Stimulated activated CD4-positive, alpha-beta T cell treated with anti-CD3 and anti-CD28 coated beads, Interleukin-1b, Interleukin-23, amount 100 ng/mL, for 24 hours (primary cell): Measurements from ENCODE around the gene PSPH.

Experiments
- DNase-seq, 4 experiments: peaks; one replicate each; pipeline ENCODE4 v3.0.0-alpha.2; 2020; ENCODE audit warnings: low read depth in 4 of 4, low spot score in 1 of 4

PSPH gene

DNA sequence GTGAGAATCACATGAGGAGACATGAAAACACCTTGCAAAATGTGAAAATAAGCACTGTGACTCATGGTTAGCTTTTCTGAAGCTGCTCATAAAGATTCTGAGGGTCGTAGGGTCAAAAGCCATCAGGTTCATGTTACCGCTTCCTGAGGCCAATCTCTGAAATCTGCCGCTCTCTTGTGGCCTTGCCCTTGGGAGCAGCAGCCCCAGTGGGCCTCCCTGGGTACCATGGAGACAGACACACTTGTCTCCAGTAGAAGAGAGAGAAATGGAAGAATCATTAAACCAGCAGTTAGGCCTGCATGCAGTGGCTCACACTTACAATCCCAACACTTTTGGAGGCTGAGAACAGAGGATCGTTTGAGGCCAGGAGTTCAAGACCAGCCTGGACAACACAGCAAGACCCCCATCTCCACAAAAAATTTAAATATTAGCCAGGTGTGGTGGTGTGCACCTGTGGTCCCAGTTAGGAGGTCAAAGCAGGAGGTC is 44.0 kb downstream of the PSPH start:
- no peak for DNase-seq

- DNase-seq: no peak
Measured at GRCh38 chr7:56003749-56004148, 47.5 kb downstream of the PSPH start.

DNA sequence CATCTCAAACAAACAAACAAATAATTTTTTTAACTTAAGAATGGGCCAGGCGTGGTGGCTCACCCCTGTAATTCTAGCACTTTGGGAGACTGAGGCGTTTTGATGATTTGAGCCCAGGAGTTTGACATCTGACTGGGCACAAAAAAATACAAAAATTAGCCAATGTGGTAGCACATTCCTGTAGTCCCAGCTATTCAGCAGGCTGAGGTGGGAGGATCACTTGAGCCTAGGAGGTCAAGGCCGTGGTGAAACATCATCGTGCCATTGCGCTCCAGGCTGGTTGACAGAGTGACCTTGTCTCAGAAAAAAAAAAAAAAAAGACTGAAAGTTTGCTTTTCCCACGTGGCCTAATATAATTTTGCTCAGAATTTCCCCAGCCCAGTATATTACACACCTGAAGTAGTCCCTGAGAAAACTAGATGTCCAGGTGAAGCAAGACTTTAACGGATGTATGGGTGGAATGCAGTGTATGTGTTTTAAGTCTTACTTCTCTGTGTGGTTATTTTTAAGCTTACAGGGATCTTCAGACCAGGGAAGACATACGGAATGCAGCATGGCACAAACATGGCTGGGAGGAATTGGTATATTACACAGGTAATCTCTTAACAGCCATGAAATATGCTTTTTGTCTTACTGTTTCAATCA is 54.3 kb downstream of the PSPH start:
- DNase-seq: no peak

GRCh38 chr7:55992346-55992745 is 58.9 kb downstream of the PSPH start:
- DNase-seq: no peak

GRCh38 chr7:55983537-55983936 is 67.7 kb downstream of the PSPH start:
- no peak for DNase-seq

DNA sequence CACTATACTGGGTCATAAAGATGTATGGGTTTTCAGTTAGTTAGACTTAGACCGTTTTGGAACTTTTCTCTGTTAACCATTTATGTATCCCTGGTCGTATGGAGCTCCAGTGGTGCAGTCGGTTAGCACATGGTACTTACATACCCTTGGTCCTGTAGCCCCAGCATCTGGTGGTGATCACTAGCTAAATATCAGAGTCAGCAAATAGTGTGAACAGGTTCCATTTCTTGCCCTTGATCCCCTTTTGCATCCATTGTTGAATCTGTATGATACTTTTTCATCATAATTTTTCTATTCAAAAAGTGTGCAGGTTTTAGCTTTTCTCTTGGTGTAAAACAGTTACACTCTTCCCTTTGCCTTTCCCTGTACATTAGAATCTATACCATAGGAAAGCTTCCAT is 71.0 kb downstream of the PSPH start:
- DNase-seq: no peak

DNA sequence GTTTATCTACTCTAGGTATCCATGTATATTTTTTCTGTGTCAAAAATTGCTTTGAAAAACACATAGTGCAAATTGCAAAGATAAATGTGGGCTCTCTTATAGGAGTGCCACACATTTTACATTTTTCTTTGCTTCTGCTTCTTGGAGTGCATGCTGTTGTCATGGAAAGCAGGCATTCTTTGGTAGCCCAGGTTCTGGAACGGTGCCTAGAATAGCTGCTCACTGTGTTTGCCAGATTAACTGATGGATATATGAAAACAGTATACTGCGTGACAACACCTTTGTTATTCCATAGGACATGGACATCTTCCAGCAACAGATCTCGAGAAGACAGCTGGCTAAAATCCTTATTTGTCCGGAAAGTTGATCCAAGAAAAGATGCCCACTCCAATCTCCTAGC is 73.4 kb downstream of the PSPH start:
- no peak for DNase-seq

GRCh38 chr7:55975988-55976633 is 75.1 kb downstream of the PSPH start:
- no peak for DNase-seq

GRCh38 chr7:55973747-55974250 is 77.4 kb downstream of the PSPH start:
- DNase-seq: no peak

DNA sequence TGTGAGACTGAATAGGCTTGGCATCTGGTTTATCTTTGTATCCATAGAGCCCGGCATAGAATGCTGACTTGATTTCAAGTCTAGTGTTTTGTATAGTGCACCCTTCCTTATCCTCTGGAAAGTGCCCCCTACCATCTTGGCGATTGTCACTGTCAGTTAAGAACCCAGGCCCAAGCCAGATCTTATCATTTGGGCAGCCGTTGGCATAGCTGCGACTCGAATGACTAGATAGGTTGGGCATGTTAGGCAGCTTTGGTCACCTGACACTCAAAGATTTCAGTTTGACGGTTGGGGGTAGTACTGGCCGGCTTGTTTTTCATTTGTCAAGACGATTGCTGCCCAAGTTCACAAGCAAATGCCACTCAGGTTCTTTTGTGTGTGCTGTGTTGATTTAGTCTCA is 80.3 kb downstream of the PSPH start:
- no peak for DNase-seq

DNA sequence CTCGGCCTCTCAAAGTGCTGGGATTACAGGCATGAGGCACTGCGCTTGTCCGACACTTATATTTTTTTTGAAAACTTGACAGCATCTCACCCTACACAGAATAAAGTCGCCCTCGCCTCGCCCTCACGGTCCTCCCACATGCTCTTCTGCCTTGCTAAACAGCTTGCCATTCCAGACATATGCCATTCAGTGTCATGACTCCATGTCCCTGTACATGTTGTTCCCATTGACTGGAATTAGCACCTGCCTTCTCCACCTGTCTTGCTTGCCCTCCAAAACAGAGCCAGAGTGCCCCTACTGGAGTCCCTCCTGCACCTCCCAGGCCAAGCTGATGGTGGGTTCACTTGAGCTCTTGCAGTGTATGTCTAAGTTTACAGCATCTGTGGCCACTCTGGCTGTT is 80.7 kb downstream of the PSPH start:
- DNase-seq: no peak

GRCh38 chr7:55969391-55969790 is 81.9 kb downstream of the PSPH start:
- DNase-seq: no peak

- no peak for DNase-seq
Measured at GRCh38 chr7:55966851-55967250, 84.4 kb downstream of the PSPH start.

DNA sequence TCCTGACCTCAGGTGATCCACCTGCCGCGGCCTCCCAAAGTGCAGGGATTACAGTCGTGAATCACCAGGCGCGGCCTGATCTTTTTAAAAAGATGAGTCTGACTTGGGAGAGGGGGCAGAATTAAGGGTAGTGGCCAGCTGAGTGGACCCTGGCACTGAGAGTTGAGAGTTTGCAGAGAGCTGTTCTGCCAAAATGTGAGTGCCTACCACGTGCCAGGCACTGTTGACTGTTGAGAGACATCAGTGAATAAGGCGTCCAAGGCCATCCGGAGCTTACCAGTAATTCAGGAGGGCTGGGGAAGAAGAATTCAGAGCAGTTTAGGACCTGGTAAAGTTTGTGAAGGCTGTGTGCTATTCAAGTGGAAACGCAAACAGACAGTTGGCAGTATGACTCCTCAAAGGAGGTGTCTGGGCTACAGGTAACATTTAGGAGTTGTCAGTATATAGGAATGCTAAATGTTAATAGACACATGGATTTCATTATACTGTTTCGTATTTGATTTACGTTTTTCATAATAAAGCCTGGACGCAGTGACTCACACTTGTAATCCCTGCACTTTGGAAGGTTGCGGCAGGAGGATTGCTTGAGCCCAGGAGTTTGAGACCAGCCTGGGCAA is 85.3 kb downstream of the PSPH start:
- no peak for DNase-seq

DNA sequence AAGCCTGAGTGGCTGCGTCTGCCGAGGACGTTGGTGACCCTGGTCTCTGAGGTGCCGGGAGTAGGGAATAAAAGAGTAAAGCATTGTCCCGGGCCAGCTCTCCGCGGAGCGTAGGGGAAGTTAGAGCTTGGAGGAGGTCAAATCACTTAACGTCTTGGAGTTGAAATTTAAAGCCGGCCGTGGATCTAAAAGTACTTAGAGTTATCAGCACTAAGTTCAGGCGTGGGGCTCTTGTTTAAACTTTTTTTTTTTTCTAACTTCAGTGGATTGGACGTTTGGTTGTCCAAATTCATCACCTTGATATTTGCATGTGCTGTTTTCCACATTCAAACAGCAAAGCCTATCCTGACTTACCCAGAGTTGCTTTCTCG is 86.2 kb downstream of the PSPH start:
- DNase-seq: peak in 1 of 4 experiments; percentile 9

GRCh38 chr7:55964261-55965099 is 86.8 kb downstream of the PSPH start, which contains the start of gene NIPSNAP2:
Gene NIPSNAP2 (plus strand): TSS chr7:55964585. CDS start chr7:55964610, 25 bp downstream.
- peak; percentile 32 to 49 (median 38) for DNase-seq

DNA sequence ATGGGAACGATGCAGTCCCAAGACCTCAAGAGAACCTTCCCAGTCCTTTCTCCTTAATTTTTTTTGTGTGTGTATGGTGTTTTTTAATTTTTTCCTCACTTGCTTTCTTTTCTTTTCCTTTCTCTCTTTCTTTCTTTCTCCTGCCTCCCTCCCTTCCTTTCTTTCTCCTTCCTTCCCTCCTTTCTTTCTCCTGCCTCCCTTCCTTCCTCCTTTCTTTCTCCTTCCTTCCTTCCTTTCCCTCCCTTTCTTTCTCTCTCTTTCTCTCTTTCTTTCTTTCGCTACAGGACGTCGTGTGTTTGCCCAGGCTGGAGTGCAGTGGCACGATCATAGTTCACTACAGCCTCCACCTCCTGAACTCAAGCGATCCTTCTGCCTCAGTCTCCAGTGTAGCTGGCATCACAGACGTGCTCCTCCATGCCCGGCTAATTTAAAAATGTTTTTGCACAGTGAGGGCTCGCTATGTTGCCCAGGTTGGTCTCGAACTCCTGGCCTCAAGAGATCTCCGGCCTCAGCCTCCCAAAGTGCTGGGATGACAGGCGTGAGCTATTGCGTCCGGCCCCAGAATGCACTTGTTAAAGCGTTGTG is 87.6 kb downstream of the PSPH start:
- DNase-seq: no peak

DNA sequence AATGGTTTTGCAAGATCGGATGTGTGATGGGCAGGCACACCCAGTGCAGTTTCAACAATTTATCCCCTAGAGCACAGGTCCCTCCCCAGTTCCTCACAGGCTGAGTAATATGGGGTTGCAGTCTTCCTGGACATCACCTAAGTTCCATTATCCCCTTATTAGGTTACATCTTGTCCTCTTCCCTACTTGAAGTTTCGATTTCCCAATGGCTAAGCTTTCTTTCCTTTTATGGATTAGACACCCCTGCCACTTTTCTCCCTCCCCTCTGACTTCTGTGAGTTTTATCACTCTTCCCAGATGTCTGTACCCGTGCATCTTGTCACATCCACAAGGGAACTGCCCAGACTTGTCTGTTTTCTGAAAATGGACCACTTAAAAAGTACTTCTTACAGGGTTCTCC is 89.2 kb downstream of the PSPH start:
- no peak for DNase-seq
